Effector CD8-positive, alpha-beta T cell (primary cell): Measurements from ENCODE around the gene MRPS35.

Experiments
- DNase-seq: peaks from one replicate; lab custom pipeline; 2025; lab: John Stamatoyannopoulos, UW
- total RNA-seq, 4 experiments: gene quantifications; one replicate each; lab custom pipeline; 2026; lab: John Stamatoyannopoulos, UW

MRPS35 gene
- 29.9 to 69.3 (median 37.0) reads per million in 4 experiments for total RNA-seq

- peak; percentile 84 for DNase-seq
Observed at GRCh38 chr12:27710592-27711316, at the start of gene MRPS35. MRPS35 (plus strand) TSS chr12:27710832; CDS start chr12:27710844, 12 bp downstream.

- no peak for DNase-seq
Observed at GRCh38 chr12:27665704-27666103, 44.9 kb upstream of the MRPS35 start.

- DNase-seq: no peak
Observed at GRCh38 chr12:27666510-27666909, 44.1 kb upstream of the MRPS35 start.

GRCh38 chr12:27667540-27667939, 43.1 kb upstream of the MRPS35 start:
- DNase-seq: no peak

- no peak for DNase-seq
Observed at GRCh38 chr12:27672051-27672450, 38.6 kb upstream of the MRPS35 start.

GRCh38 chr12:27672643-27673042, 38.0 kb upstream of the MRPS35 start:
- DNase-seq: no peak

- no peak for DNase-seq
Observed at GRCh38 chr12:27673101-27673718, 37.4 kb upstream of the MRPS35 start.

- no peak for DNase-seq
Observed at GRCh38 chr12:27674989-27675388, 35.6 kb upstream of the MRPS35 start.

- no peak for DNase-seq
Observed at GRCh38 chr12:27680619-27681018, 30.0 kb upstream of the MRPS35 start.

- DNase-seq: no peak
Observed at GRCh38 chr12:27682534-27682933, 28.1 kb upstream of the MRPS35 start.

GRCh38 chr12:27685274-27685673, 25.4 kb upstream of the MRPS35 start:
- DNase-seq: no peak

GRCh38 chr12:27686147-27686546, 24.5 kb upstream of the MRPS35 start:
- no peak for DNase-seq

GRCh38 chr12:27688671-27689070, 22.0 kb upstream of the MRPS35 start:
- no peak for DNase-seq

GRCh38 chr12:27689558-27690180, 21.0 kb upstream of the MRPS35 start:
- no peak for DNase-seq

GRCh38 chr12:27693403-27693802, 17.2 kb upstream of the MRPS35 start:
- no peak for DNase-seq

GRCh38 chr12:27695556-27696292, 14.9 kb upstream of the MRPS35 start:
- DNase-seq: no peak

GRCh38 chr12:27696293-27696652, 14.4 kb upstream of the MRPS35 start, which contains the start of gene REP15:
REP15 (plus strand) TSS chr12:27696447; CDS start chr12:27696563, 116 bp downstream.
- DNase-seq: no peak

GRCh38 chr12:27696864-27697564, 13.6 kb upstream of the MRPS35 start:
- DNase-seq: no peak

GRCh38 chr12:27703720-27704452, 6.7 kb upstream of the MRPS35 start:
- DNase-seq: peak; percentile 36

GRCh38 chr12:27705263-27705662, 5.4 kb upstream of the MRPS35 start:
- no peak for DNase-seq

- DNase-seq: no peak
Observed at GRCh38 chr12:27707216-27707615, 3.4 kb upstream of the MRPS35 start.
